K562 (cell line): ENCODE results near the gene TMEM151A. TPM values are rescaled to one million over a fixed set of nuclear protein-coding genes. Genes with fewer than 3 reads are reported as not detected.
A peak's percentile ranks its signal among the peaks of the same experiment; 100 is the strongest.

Experiments
- ARID2 ChIP-seq: fragments of 450-650 bp; IDR thresholded peaks from 2 replicates; pipeline ENCODE4 v1.6.1; 2017; ENCODE audit warnings: antibody characterized with exemption, mild to moderate bottlenecking
- ATF7 ChIP-seq: fragments of 450-650 bp; IDR thresholded peaks from 2 replicates; pipeline ENCODE4 v1.7.1; 2014; ENCODE audit warnings: mild to moderate bottlenecking, moderate library complexity
- BACH1 ChIP-seq: fragments of 200-800 bp; sonication (Bioruptor generic); IDR thresholded peaks from 2 replicates; pipeline ENCODE4 v1.6.1; 2016; ENCODE audit warnings: missing genetic modification characterization, missing compliant biosample characterization
- FOXA3 ChIP-seq, 2 experiments: fragments of 450-650 bp in 1 of 2; sonication (generic) in 1 of 2; formaldehyde crosslinking; IDR thresholded peaks in 1 of 2; conservative IDR thresholded peaks in 1 of 2; 2 replicates each; pipeline versions ENCODE4 v1.4.0 to v1.8.0; 2020 to 2022; ENCODE audit warnings: mild to moderate bottlenecking in 2 of 2, missing genetic modification reagents in 1 of 2
- FOXP1 ChIP-seq: sonication (generic); formaldehyde crosslinking; IDR thresholded peaks from 2 replicates; pipeline ENCODE4 v1.8.0; 2022; ENCODE audit warnings: mild to moderate bottlenecking, missing genetic modification reagents
- HDGF ChIP-seq: fragments of 450-650 bp; IDR thresholded peaks from 2 replicates; pipeline ENCODE4 v1.6.1; 2016
- HNRNPK ChIP-seq: fragments of 200-400 bp; formaldehyde crosslinking; IDR thresholded peaks from one replicate; pipeline ENCODE4 v1.6.1; 2018; ENCODE audit warnings: mild to moderate bottlenecking, low read depth, low read length; ENCODE audit not compliant: poor library complexity, severe bottlenecking
- MYNN ChIP-seq, 2 experiments: sonication (generic); formaldehyde crosslinking in 1 of 2; IDR thresholded peaks; 2 replicates each; pipeline versions ENCODE4 v1.5.0 to v1.6.1; 2016 to 2020; ENCODE audit warnings: antibody characterized with exemption in 1 of 2, missing genetic modification reagents in 1 of 2
- NFE2L1 ChIP-seq: fragments of 450-650 bp; IDR thresholded peaks from 2 replicates; pipeline ENCODE4 v1.6.1; 2016; ENCODE audit warnings: missing genetic modification characterization, low read depth, mild to moderate bottlenecking, missing compliant biosample characterization, moderate library complexity, borderline replicate concordance
- POU5F1 ChIP-seq: fragments of 150-350 bp; IDR thresholded peaks from 2 replicates; pipeline ENCODE4 v1.6.1; 2014; ENCODE audit warnings: borderline replicate concordance, low read length, low read depth, mild to moderate bottlenecking; ENCODE audit not compliant: partially characterized antibody
- SAFB ChIP-seq: fragments of 200-400 bp; formaldehyde crosslinking; IDR thresholded peaks from 2 replicates; pipeline ENCODE4 v1.6.1; 2017; ENCODE audit warnings: low read depth, low read length, borderline replicate concordance
- SMARCA4 ChIP-seq: fragments of 450-650 bp; IDR thresholded peaks from 2 replicates; pipeline ENCODE4 v1.6.1; 2016
- STAT5A ChIP-seq: IDR thresholded peaks from 2 replicates; pipeline ENCODE4 v1.6.1; 2012; ENCODE audit warnings: low read length, inconsistent platforms, borderline replicate concordance
- TOE1 ChIP-seq, 2 experiments: fragments of 450-650 bp in 1 of 2; sonication (generic) in 1 of 2; formaldehyde crosslinking in 1 of 2; IDR thresholded peaks; 2 replicates each; pipeline versions ENCODE4 v1.7.1 to v1.8.0; 2016 to 2022; ENCODE audit warnings: borderline replicate concordance in 2 of 2, mild to moderate bottlenecking in 2 of 2, antibody characterized with exemption in 1 of 2, inconsistent platforms in 1 of 2, low read depth in 1 of 2, missing genetic modification reagents in 1 of 2, moderate library complexity in 1 of 2
- ZNF79 ChIP-seq: fragments of 250-450 bp; sonication (Bioruptor Pico); IDR thresholded peaks from 2 replicates; pipeline ENCODE4 v1.4.0; 2020; ENCODE audit warnings: low read depth, mild to moderate bottlenecking, moderate library complexity
- polyA plus RNA-seq, 8 experiments: library from polyadenylated mRNA; depleted of rRNA in 4 of 8; stranded (reverse) in 5 of 8; unstranded in 3 of 8; fragments of >200 nt; fragmentation: Nextera tagmentation in 2 of 8; fragmentation: Illumina TruSeq in 1 of 8; extraction: Ambion mirVana in 2 of 8; extraction: Trizol in 1 of 8; gene quantifications; 2 replicates each; pipeline versions ENCODE4 v1.2.1 to v1.2.3, GENCODE V29; 2011 to 2014; ENCODE audit warnings: inconsistent platforms in 1 of 8, missing spikeins in 1 of 8
- total RNA-seq, 7 experiments: library from RNA; depleted of rRNA in 6 of 7; stranded (reverse); fragments of >200 nt in 6 of 7; fragmentation: Illumina TruSeq in 2 of 7; extraction: Trizol in 2 of 7; gene quantifications; 2 replicates each; pipeline versions ENCODE4 v1.2.1 to v1.2.3, GENCODE V29; 2011 to 2021; ENCODE audit warnings: low replicate concordance in 1 of 7
- TF ChIP-seq, protein P1 (sequence below): sonication (generic); formaldehyde crosslinking; IDR thresholded peaks from 2 replicates; pipeline ENCODE4 v1.9.0; 2022; ENCODE audit warnings: mild to moderate bottlenecking, missing genetic modification reagents
- TF ChIP-seq, protein P2 (sequence below), 2 experiments: fragments of 450-650 bp; formaldehyde crosslinking in 1 of 2; IDR thresholded peaks; 2 replicates each; pipeline versions ENCODE4 v1.4.0 to v1.6.1; 2014 to 2020; ENCODE audit warnings: mild to moderate bottlenecking in 2 of 2, borderline replicate concordance in 1 of 2, low read depth in 1 of 2
- TF ChIP-seq, protein P3 (sequence below): fragments of 250-450 bp; sonication (Bioruptor Pico); IDR thresholded peaks from 2 replicates; pipeline ENCODE4 v1.6.1; 2021; ENCODE audit warnings: mild to moderate bottlenecking

TMEM151A gene
- total and polyA plus RNA-seq, 9 of the 15 experiments (the other 6 are each of a cell fraction or from before 2014, with no cell fraction given), result not detected

DNA sequence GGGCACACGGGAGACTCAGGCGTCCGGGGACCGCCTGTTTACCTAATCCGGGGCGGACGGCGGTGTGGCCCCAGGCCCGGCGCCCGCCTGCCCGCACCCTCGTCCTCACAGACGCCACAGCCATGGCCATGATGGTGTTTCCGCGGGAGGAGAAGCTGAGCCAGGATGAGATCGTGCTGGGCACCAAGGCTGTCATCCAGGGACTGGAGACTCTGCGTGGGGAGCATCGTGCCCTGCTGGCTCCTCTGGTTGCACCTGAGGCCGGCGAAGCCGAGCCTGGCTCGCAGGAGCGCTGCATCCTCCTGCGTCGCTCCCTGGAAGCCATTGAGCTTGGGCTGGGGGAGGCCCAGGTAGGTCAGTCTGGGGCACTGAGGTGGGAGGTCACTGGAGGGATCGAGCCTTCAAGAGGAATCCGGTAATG lies 33.2 kb upstream of the TMEM151A start (continued):
- TF ChIP-seq MYNN (IDR thresholded peaks at IDR 0.05) (peak; percentile 1; the same call in 1 of the 2 replicates), MYNN (CRISPR knock-in tag; IDR thresholded peaks at IDR 0.05) (no peak), NFE2L1 (tag) (no peak), HDGF (no peak), FOXA3 (CRISPR knock-in tag; conservative IDR thresholded peaks at IDR 0.05 in 1 of 2, IDR thresholded peaks at IDR 0.05 in 1 of 2) (0 out of 4 replicates have a peak, but pooled peaks of 1 of the 2 experiments have one; percentile 27), BACH1 (no peak), POU5F1 (no peak), TOE1 (IDR thresholded peaks at IDR 0.05; ENCODE audit: borderline replicate concordance) (no peak), TOE1 (CRISPR knock-in tag; IDR thresholded peaks at IDR 0.05; ENCODE audit: borderline replicate concordance, low read depth) (peak; percentile 9; the same call in 1 of the 2 replicates), ARID2 (no peak), STAT5A (no peak), ATF7 (no peak), ZNF79 (no peak), FOXP1 (CRISPR knock-in tag) (peak; percentile 70; the same call in 1 of the 2 replicates), SMARCA4 (no peak), HNRNPK (no peak), SAFB (peak; percentile 36; the same call in 1 of the 2 replicates)
- TF ChIP-seq, protein P1, sequence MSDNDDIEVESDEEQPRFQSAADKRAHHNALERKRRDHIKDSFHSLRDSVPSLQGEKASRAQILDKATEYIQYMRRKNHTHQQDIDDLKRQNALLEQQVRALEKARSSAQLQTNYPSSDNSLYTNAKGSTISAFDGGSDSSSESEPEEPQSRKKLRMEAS (CRISPR knock-in tag), result peak; percentile 36; the same call in 1 of the 2 replicates
- TF ChIP-seq, protein P2, sequence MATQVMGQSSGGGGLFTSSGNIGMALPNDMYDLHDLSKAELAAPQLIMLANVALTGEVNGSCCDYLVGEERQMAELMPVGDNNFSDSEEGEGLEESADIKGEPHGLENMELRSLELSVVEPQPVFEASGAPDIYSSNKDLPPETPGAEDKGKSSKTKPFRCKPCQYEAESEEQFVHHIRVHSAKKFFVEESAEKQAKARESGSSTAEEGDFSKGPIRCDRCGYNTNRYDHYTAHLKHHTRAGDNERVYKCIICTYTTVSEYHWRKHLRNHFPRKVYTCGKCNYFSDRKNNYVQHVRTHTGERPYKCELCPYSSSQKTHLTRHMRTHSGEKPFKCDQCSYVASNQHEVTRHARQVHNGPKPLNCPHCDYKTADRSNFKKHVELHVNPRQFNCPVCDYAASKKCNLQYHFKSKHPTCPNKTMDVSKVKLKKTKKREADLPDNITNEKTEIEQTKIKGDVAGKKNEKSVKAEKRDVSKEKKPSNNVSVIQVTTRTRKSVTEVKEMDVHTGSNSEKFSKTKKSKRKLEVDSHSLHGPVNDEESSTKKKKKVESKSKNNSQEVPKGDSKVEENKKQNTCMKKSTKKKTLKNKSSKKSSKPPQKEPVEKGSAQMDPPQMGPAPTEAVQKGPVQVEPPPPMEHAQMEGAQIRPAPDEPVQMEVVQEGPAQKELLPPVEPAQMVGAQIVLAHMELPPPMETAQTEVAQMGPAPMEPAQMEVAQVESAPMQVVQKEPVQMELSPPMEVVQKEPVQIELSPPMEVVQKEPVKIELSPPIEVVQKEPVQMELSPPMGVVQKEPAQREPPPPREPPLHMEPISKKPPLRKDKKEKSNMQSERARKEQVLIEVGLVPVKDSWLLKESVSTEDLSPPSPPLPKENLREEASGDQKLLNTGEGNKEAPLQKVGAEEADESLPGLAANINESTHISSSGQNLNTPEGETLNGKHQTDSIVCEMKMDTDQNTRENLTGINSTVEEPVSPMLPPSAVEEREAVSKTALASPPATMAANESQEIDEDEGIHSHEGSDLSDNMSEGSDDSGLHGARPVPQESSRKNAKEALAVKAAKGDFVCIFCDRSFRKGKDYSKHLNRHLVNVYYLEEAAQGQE (IDR thresholded peaks at IDR 0.05; ENCODE audit: borderline replicate concordance), result no peak
- TF ChIP-seq, protein P2 (CRISPR knock-in tag; IDR thresholded peaks at IDR 0.05; ENCODE audit: low read depth), result 0 out of 2 replicates have a peak, but pooled peaks have one; percentile 2
- TF ChIP-seq, protein P3, sequence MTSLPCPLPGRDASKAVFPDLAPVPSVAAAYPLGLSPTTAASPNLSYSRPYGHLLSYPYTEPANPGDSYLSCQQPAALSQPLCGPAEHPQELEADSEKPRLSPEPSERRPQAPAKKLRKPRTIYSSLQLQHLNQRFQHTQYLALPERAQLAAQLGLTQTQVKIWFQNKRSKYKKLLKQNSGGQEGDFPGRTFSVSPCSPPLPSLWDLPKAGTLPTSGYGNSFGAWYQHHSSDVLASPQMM (CRISPR knock-in tag), result no peak
